Measurements from ENCODE around the gene KIRREL1. TPM values are rescaled to one million over a fixed set of nuclear protein-coding genes. Genes with fewer than 3 reads are reported as not detected.

The KIRREL1 gene
- total RNA-seq, 1 donor from 2014 or later, result 23.5 TPM

DNA sequence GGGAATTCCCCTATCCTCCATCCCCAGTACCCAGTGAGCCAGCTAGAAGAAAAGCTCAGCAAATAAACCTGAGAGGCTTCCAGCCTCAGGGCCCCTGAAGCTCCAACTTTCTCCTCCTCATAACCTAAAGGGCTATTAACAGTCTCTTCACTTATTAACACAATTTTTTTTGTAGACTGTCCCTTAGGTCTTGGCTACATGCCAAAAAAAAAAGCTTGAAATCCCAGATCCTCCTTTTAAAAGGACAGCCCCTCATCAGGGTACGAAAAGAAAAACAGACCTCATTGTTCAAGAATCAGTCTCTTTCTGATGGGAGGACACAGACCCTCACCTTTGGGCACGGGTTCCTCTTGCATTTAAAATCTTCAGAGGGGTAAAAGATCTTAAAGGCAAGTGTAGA, 114.5 kb downstream of the KIRREL1 start:
- H3K36me3 ChIP-seq (ENCODE audit: control insufficient read depth in 3 of 3, insufficient read depth in 3 of 3, low read length in 3 of 3), result no peaks in the 10 kb centered on the region
- no peaks in the 10 kb centered on the region for H3K4me1 ChIP-seq (ENCODE audit: control insufficient read depth in 3 of 3, insufficient read depth in 3 of 3, low read length in 3 of 3)
- H3K9me3 ChIP-seq (ENCODE audit: control insufficient read depth in 3 of 3, low read length in 3 of 3), result no peaks in the 10 kb centered on the region
- no peak overlapping the region for H3K27ac ChIP-seq (ENCODE audit: low read depth, low read length)
- peaks cover 6 to 15% (median 13%) of the 10 kb centered on the region in 3 donors for H3K27me3 ChIP-seq (ENCODE audit: control insufficient read depth in 3 of 3, insufficient read depth in 3 of 3, low read length in 3 of 3)
- no peak overlapping the region for H3K4me3 ChIP-seq (ENCODE audit: low read length in 3 of 3)
- no peak overlapping the region for H3K9ac ChIP-seq (ENCODE audit: low read depth in 1 of 3, low read length in 3 of 3)

DNA sequence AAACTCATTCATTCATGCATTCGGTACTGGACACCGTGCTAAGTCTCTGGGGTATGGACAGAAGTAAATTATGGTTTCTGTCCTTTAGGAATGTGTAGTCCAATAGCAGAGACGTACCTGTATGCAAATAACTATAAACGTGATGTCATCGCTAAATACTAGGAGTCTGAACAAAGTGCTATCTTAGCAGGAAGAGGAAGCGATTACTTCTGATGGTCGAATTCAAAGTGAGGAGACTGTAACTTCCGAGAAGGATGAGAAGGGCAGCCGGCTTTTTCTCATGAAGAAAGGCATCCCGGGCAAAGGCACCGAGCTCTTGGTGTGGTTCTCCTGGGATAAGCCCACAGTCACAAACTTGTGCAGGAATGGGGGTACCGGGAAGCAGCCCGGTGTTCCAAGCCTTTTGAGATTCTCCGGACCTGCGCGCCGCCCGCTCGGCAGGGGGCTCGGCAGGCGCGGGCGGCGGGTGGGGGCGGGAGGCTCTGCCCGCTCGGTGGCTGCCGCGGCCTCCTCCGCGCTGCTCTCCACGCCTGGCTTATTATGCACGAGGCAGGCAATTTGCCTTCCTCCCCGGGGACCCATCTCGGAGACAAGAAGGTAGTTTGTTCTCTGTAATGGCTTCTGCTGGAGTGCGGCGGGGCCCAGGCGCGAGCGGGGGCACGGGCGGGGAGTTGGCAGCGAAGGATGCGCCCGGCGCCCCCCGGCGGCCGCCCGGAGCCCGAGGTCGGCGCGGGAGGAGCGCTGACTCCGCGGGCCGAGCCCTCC, 119.7 kb downstream of the KIRREL1 start:
- Histone ChIP-seq H3K27me3 (ENCODE audit: control insufficient read depth in 3 of 3, insufficient read depth in 3 of 3, low read length in 3 of 3) (peaks cover 27 to 38% (median 32%) of the 10 kb centered on the region in 3 donors), H3K4me3 (ENCODE audit: low read length in 3 of 3) (peak overlapping the region; percentile 51 to 58 (median 57)), H3K9me3 (ENCODE audit: control insufficient read depth in 3 of 3, low read length in 3 of 3) (no peaks in the 10 kb centered on the region), H3K9ac (ENCODE audit: low read depth in 1 of 3, low read length in 3 of 3) (peak overlapping the region in 1 of 3 donors; percentile 57), H3K4me1 (ENCODE audit: control insufficient read depth in 3 of 3, insufficient read depth in 3 of 3, low read length in 3 of 3) (peaks cover 7 to 8% (median 7%) of the 10 kb centered on the region in 3 donors), H3K27ac (ENCODE audit: low read depth, low read length) (no peak overlapping the region), H3K36me3 (ENCODE audit: control insufficient read depth in 3 of 3, insufficient read depth in 3 of 3, low read length in 3 of 3) (no peaks in the 10 kb centered on the region)

DNA sequence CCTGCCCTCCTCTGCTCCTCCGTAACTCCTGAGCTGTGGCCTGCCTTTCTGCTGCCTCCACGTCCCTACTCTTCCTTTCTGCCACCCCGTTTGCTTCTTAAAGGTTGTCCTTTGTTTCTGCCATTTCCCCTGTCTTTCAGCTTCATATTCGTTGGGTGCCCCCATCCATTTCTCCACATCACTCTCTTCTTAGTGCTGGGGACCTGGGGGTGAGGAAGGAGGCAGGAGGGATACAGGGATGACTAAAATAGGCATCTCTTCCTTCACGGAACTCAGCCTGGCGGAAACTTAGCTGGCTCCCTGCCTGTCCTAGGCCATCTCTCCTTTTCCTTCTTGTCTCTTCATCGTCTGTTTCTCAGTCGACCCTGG, 120.3 kb downstream of the KIRREL1 start:
- H3K27ac ChIP-seq (ENCODE audit: low read depth, low read length), result no peak overlapping the region
- no peak overlapping the region for H3K9ac ChIP-seq (ENCODE audit: low read depth in 1 of 3, low read length in 3 of 3)
- no peaks in the 10 kb centered on the region for H3K9me3 ChIP-seq (ENCODE audit: control insufficient read depth in 3 of 3, low read length in 3 of 3)
- H3K4me1 ChIP-seq (ENCODE audit: control insufficient read depth in 3 of 3, insufficient read depth in 3 of 3, low read length in 3 of 3), result peaks cover 8 to 10% (median 8%) of the 10 kb centered on the region in 3 donors
- no peaks in the 10 kb centered on the region for H3K36me3 ChIP-seq (ENCODE audit: control insufficient read depth in 3 of 3, insufficient read depth in 3 of 3, low read length in 3 of 3)
- peaks cover 27 to 43% (median 38%) of the 10 kb centered on the region in 3 donors for H3K27me3 ChIP-seq (ENCODE audit: control insufficient read depth in 3 of 3, insufficient read depth in 3 of 3, low read length in 3 of 3)
- H3K4me3 ChIP-seq (ENCODE audit: low read length in 3 of 3), result peak overlapping the region; percentile 51 to 58 (median 57)

DNA sequence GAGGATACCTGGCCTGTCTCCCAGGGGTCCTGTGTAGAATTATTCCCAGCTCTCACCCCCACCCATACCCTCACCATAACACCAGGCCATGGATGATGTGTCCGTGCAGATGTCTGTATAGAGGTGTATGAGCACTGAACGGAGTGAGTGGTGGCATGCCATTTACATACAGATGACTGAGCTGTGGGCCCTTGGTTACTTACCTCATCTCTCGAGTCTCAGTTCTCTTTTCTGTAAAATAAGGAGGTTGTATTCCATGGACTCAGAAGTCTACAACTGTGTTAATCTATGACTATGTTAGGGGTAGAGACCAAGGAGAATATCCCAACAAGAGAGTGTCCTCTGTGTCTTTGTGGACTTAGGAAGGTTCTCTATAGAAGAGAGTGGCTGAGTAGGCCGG, 121.7 kb downstream of the KIRREL1 start:
- H3K9ac ChIP-seq (ENCODE audit: low read depth in 1 of 3, low read length in 3 of 3), result no peak overlapping the region
- peaks cover 27 to 48% (median 41%) of the 10 kb centered on the region in 3 donors for H3K27me3 ChIP-seq (ENCODE audit: control insufficient read depth in 3 of 3, insufficient read depth in 3 of 3, low read length in 3 of 3)
- no peak overlapping the region for H3K27ac ChIP-seq (ENCODE audit: low read depth, low read length)
- no peak overlapping the region for H3K4me3 ChIP-seq (ENCODE audit: low read length in 3 of 3)
- H3K9me3 ChIP-seq (ENCODE audit: control insufficient read depth in 3 of 3, low read length in 3 of 3), result no peaks in the 10 kb centered on the region
- H3K4me1 ChIP-seq (ENCODE audit: control insufficient read depth in 3 of 3, insufficient read depth in 3 of 3, low read length in 3 of 3), result peaks cover 8 to 10% (median 9%) of the 10 kb centered on the region in 3 donors
- no peaks in the 10 kb centered on the region for H3K36me3 ChIP-seq (ENCODE audit: control insufficient read depth in 3 of 3, insufficient read depth in 3 of 3, low read length in 3 of 3)

DNA sequence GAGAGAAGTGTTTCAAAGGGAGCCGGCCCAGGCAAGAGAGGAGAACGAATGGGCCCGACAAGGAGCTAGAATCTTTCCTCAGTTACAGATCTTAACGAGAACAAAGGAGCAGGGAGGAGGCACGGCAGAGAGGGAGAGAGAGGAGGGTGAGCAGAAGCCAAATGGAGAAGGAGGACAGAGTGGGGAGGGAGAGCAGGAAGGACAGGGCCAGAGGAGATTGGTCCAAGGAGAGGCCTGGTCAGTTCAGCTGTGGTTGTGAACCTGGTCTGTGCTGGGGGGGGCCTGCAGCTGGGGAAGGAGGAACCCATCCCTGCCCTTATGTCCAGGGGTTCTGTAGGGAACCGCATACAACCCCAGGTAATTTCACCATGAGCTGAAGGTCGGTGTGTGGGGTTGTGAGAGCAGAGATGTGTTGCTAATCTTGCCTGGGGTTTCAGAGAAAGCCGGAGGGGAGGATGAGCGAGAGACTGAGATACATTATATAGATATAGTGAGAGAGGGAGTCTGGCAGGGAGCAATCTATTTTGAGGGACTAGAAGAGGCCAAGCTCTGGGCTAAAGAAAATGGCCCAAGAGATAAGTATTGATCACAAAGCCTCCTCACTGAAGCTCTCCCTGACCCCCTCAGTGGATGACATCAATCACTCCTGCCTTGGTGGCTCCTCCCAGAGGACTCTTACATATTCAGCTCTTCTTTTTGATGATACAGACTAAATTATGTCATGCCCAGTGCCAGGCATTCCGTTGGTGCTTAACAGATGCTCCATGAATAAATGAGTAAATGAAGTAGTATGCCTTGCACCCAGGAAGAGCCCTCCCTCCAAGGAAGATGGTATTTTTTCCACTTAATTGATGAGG, 123.1 kb downstream of the KIRREL1 start:
- Histone ChIP-seq H3K27ac (ENCODE audit: low read depth, low read length) (no peak overlapping the region), H3K9ac (ENCODE audit: low read depth in 1 of 3, low read length in 3 of 3) (no peak overlapping the region), H3K4me1 (ENCODE audit: control insufficient read depth in 3 of 3, insufficient read depth in 3 of 3, low read length in 3 of 3) (peaks cover 8 to 11% (median 10%) of the 10 kb centered on the region in 3 donors), H3K36me3 (ENCODE audit: control insufficient read depth in 3 of 3, insufficient read depth in 3 of 3, low read length in 3 of 3) (no peaks in the 10 kb centered on the region), H3K9me3 (ENCODE audit: control insufficient read depth in 3 of 3, low read length in 3 of 3) (no peaks in the 10 kb centered on the region), H3K27me3 (ENCODE audit: control insufficient read depth in 3 of 3, insufficient read depth in 3 of 3, low read length in 3 of 3) (peaks cover 27 to 50% (median 43%) of the 10 kb centered on the region in 3 donors), H3K4me3 (ENCODE audit: low read length in 3 of 3) (no peak overlapping the region)

DNA sequence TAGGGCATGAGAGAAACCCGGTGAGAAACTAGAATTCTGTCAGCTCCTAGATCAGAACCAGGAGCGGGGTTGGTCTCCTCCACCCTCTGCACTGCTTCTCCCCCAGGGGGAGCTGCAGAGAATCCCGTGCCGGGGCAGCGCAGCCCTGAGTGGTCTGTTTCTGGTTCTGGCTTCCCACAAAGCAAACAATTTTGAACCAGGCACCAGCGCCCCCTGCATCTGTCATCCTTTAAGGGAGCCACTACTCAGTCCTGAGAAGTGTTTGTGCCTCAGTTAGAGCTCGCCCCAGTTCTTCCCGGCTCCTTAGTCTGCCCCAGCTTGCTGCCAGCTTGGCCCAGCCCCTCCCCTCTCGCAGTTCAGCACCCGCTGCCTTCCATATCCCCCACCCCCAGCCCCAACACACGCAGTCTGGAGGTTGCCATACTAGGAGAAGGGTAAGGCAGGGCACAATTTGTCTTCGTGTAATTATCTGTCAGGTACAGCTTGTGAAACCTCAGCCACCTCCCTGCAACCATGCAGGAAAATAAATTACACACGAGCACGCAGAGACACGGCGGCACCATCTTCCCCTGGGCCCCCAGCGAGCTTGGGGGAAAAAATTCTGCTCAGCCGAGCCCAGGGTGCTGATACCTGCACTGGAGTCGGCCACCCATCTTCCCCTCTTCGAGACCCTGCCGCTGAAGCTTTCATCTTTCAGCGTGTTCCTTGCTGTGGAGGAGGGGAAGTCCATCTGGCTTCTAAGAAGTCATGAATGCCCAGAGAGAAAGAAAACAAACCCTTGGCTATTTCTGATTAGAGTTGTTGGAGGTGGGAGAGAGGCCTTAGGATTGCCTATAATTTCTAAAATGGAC, 124.6 kb downstream of the KIRREL1 start:
- Histone ChIP-seq H3K4me3 (ENCODE audit: low read length in 3 of 3) (peak overlapping the region in 1 of 3 donors; percentile 4), H3K27me3 (ENCODE audit: control insufficient read depth in 3 of 3, insufficient read depth in 3 of 3, low read length in 3 of 3) (peaks cover 26 to 37% (median 30%) of the 10 kb centered on the region in 3 donors), H3K4me1 (ENCODE audit: control insufficient read depth in 3 of 3, insufficient read depth in 3 of 3, low read length in 3 of 3) (peaks cover 6 to 11% (median 10%) of the 10 kb centered on the region in 3 donors), H3K9ac (ENCODE audit: low read depth in 1 of 3, low read length in 3 of 3) (no peak overlapping the region), H3K36me3 (ENCODE audit: control insufficient read depth in 3 of 3, insufficient read depth in 3 of 3, low read length in 3 of 3) (no peaks in the 10 kb centered on the region), H3K27ac (ENCODE audit: low read depth, low read length) (no peak overlapping the region), H3K9me3 (ENCODE audit: control insufficient read depth in 3 of 3, low read length in 3 of 3) (no peaks in the 10 kb centered on the region)

DNA sequence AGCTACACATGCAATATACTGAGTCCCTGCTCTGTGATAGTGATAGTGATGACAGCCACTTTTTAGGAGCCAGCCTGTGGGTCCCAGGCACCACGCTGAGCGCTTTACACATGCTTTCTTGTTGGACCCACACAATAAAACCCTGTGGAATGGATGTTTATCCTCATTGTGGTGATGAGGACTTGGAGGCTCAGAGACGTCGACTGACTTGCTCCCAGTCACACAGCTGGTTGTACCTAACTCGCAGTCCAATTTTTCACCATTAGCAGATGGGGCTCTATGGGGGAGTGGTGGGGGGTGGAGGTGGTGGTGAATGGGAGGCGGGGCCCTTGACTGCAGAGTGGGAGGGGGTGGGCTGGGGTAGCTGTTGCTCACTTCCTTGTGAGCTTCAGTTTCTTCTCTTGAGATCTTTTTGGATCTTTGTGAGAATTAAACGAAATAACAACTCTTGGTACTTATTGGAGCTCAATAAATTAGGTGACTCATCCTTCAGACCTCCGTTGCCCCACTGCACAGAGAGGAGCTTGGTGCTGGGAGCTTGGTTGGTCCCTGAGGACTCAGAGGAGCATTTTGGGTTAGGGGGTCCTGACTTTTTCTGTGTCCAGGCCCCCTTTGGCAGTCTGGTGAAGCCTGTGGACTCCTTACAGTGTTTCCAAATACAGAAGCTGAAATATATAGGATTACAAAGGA, 125.4 kb downstream of the KIRREL1 start:
- no peaks in the 10 kb centered on the region for H3K36me3 ChIP-seq (ENCODE audit: control insufficient read depth in 3 of 3, insufficient read depth in 3 of 3, low read length in 3 of 3)
- H3K27ac ChIP-seq (ENCODE audit: low read depth, low read length), result no peak overlapping the region
- peaks cover 25 to 31% (median 26%) of the 10 kb centered on the region in 3 donors for H3K27me3 ChIP-seq (ENCODE audit: control insufficient read depth in 3 of 3, insufficient read depth in 3 of 3, low read length in 3 of 3)
- no peak overlapping the region for H3K9ac ChIP-seq (ENCODE audit: low read depth in 1 of 3, low read length in 3 of 3)
- H3K4me1 ChIP-seq (ENCODE audit: control insufficient read depth in 3 of 3, insufficient read depth in 3 of 3, low read length in 3 of 3), result peaks cover under 1 to 8% (median 4%) of the 10 kb centered on the region in 3 donors
- H3K4me3 ChIP-seq (ENCODE audit: low read length in 3 of 3), result no peak overlapping the region
- H3K9me3 ChIP-seq (ENCODE audit: control insufficient read depth in 3 of 3, low read length in 3 of 3), result no peaks in the 10 kb centered on the region

DNA sequence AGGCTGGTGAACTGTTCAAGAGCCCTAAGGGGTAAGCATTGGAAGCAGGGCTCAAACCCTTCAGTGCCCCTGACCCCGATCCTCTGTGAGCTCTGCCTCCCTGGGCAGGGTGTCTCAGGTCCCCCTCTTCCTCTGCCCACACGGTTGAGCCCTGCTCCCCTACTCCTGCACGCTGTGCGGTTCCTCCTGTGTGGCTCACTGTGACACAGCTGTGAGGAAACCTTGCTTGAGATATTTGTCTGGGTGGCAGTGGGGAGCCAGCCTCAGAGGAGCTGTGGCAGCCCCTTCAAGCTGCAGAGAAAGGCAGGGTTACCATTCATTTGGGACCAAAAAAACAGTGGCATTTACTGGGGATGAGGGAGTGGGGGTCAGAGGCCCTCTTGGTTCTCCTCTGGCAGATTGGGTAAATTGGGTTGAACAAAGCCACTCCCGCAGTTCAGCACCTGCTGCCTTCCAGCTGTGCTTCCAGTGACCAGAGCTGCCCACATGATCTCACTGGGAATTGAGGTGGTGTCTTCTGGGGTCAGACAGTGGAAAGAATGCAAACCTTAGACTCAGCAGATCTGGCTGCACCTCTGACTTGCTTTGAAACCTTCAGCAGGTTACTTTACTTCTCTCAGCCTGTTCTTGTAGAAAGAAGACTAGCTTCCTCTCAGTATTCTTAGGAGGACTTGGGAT, 126.7 kb downstream of the KIRREL1 start:
- Histone ChIP-seq H3K27ac (ENCODE audit: low read depth, low read length) (no peak overlapping the region), H3K9ac (ENCODE audit: low read depth in 1 of 3, low read length in 3 of 3) (peak overlapping the region in 1 of 3 donors; percentile 33), H3K4me1 (ENCODE audit: control insufficient read depth in 3 of 3, insufficient read depth in 3 of 3, low read length in 3 of 3) (peaks cover 0 to 12% (median 3%) of the 10 kb centered on the region in 3 donors), H3K9me3 (ENCODE audit: control insufficient read depth in 3 of 3, low read length in 3 of 3) (no peaks in the 10 kb centered on the region), H3K27me3 (ENCODE audit: control insufficient read depth in 3 of 3, insufficient read depth in 3 of 3, low read length in 3 of 3) (peaks cover 19 to 26% (median 22%) of the 10 kb centered on the region in 3 donors), H3K36me3 (ENCODE audit: control insufficient read depth in 3 of 3, insufficient read depth in 3 of 3, low read length in 3 of 3) (no peaks in the 10 kb centered on the region), H3K4me3 (ENCODE audit: low read length in 3 of 3) (no peak overlapping the region)

All from skeletal muscle tissue (tissue), 4 donors.